HG02885 (cell line): ENCODE data around the gene NRSN2.
A peak's percentile ranks its signal among the peaks of the same experiment; 100 is the strongest.

ENCODE experiments used
- ATAC-seq: cut with Tn5 transposase; IDR thresholded peaks from one replicate; pipeline ENCODE4 v1.9.1; 2021; ENCODE audit warnings: mild to moderate bottlenecking; ENCODE audit not compliant: unreplicated experiment, poor library complexity

The NRSN2 gene

GRCh38 chr20:346640-347316 is at the start of gene NRSN2:
NRSN2 (plus strand) TSS chr20:347111; CDS start chr20:349644, 2,533 bp downstream.
- peak; percentile 43 for ATAC-seq

GRCh38 chr20:297925-298775 is 48.8 kb upstream of the NRSN2 start:
- peak; percentile 26 for ATAC-seq

- no peak for ATAC-seq
Measured at GRCh38 chr20:298776-299391, 48.0 kb upstream of the NRSN2 start.

GRCh38 chr20:300345-300990 is 46.4 kb upstream of the NRSN2 start:
- ATAC-seq: no peak

GRCh38 chr20:301886-302848 is 44.7 kb upstream of the NRSN2 start:
- no peak for ATAC-seq

- ATAC-seq: no peak
Measured at GRCh38 chr20:305745-306144, 41.2 kb upstream of the NRSN2 start.

GRCh38 chr20:308427-309038 is 38.4 kb upstream of the NRSN2 start:
- ATAC-seq: no peak

GRCh38 chr20:309306-309840 is 37.5 kb upstream of the NRSN2 start:
- no peak for ATAC-seq

- ATAC-seq: peak; percentile 100
Measured at GRCh38 chr20:309841-310644, 36.9 kb upstream of the NRSN2 start.

GRCh38 chr20:310645-311044 is 36.3 kb upstream of the NRSN2 start:
- ATAC-seq: no peak

- no peak for ATAC-seq
Measured at GRCh38 chr20:311609-312008, 35.3 kb upstream of the NRSN2 start.

- ATAC-seq: no peak
Measured at GRCh38 chr20:312067-312466, 34.8 kb upstream of the NRSN2 start.

- no peak for ATAC-seq
Measured at GRCh38 chr20:312866-313265, 34.0 kb upstream of the NRSN2 start.

- no peak for ATAC-seq
Measured at GRCh38 chr20:313402-313801, 33.5 kb upstream of the NRSN2 start.

- no peak for ATAC-seq
Measured at GRCh38 chr20:313948-314347, 33.0 kb upstream of the NRSN2 start.

GRCh38 chr20:316316-317068 is 30.4 kb upstream of the NRSN2 start:
- ATAC-seq: no peak
